Neural cell (in vitro differentiated cells): ENCODE results near the gene LRRC3.

Experiments used
- EZH2 ChIP-seq: fragments of 200-600, 300-800 bp; shearing (Covaris generic), sonication (generic); IDR thresholded peaks from 2 replicates; pipeline ENCODE4 v1.6.1; 2014; ENCODE audit warnings: antibody characterized with exemption, low read length, borderline replicate concordance, mild to moderate bottlenecking; ENCODE audit not compliant: insufficient read depth, poor library complexity, severe bottlenecking
- POLR2AphosphoS5 ChIP-seq: IDR thresholded peaks from 2 replicates; pipeline ENCODE4 v1.6.1; 2012
- TF ChIP-seq, protein P1 (sequence below): fragments of 450-650 bp; IDR thresholded peaks from 2 replicates; pipeline ENCODE4 v1.5.1; 2014; ENCODE audit warnings: antibody characterized with exemption, mild to moderate bottlenecking, moderate library complexity; ENCODE audit not compliant: poor library complexity, severe bottlenecking

DNA sequence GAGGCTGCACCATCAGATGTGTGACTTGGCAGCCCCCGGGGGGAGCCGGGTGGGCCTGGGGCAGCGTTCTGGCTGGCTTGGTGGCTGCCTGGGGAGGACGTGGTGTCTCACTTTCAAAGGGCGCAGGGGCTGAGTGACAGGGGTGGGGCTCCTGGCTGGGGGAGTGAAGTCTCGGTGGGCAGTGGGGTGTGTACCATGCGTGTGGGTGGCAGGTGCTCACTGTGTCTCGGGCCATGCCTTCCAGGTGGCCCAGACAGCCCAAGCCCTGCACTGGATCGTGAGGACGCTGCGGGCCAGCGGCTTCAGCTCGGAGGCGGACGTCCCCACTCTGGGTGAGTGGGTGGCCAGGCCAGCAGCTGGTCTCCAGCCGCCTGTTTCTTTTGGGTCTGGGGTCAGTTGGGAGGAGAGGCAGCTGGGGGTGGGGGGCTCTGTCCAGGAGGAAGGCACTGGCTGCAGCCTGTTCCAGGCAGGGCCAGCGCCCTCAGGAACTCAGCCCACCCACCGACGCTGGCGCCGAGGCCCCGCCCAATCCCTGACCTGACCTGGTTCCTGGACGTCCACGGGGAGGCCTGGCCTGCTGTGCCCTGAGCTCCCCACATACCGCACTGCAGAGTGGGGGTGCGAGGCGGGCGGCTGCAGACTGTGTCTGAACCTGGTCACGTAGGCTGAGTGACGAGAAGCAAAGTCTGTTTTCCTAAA, 30.6 kb upstream of the LRRC3 start:
- TF ChIP-seq, protein P1, sequence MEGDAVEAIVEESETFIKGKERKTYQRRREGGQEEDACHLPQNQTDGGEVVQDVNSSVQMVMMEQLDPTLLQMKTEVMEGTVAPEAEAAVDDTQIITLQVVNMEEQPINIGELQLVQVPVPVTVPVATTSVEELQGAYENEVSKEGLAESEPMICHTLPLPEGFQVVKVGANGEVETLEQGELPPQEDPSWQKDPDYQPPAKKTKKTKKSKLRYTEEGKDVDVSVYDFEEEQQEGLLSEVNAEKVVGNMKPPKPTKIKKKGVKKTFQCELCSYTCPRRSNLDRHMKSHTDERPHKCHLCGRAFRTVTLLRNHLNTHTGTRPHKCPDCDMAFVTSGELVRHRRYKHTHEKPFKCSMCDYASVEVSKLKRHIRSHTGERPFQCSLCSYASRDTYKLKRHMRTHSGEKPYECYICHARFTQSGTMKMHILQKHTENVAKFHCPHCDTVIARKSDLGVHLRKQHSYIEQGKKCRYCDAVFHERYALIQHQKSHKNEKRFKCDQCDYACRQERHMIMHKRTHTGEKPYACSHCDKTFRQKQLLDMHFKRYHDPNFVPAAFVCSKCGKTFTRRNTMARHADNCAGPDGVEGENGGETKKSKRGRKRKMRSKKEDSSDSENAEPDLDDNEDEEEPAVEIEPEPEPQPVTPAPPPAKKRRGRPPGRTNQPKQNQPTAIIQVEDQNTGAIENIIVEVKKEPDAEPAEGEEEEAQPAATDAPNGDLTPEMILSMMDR = no peak
- no peak for TF ChIP-seq EZH2
- TF ChIP-seq POLR2AphosphoS5 = no peak
